Kidney (tissue), 14 donors: Measurements from ENCODE around the gene KIAA0232. TPM values are rescaled to one million over a fixed set of nuclear protein-coding genes. Genes with fewer than 3 reads are reported as not detected.

Experiments used
- DNase-seq, 5 donors: peaks; one replicate each; pipeline ENCODE4 v3.0.0-alpha.2; 2013 to 2020
- FAIRE-seq: peaks from 2 replicates; lab custom pipeline; 2012; peaks lifted over from hg19 to GRCh38; lab: Jason Lieb, UNC
- H3K27ac ChIP-seq, 2 donors: one replicate each; pipeline ENCODE4 v1.7.0; 2013; ENCODE audit warnings: low read depth in 2 of 2, low read length in 2 of 2, inconsistent platforms in 1 of 2
- H3K27me3 ChIP-seq: one replicate; pipeline ENCODE4 v1.7.1; 2013; ENCODE audit warnings: low read length, inconsistent platforms; ENCODE audit not compliant: control insufficient read depth, insufficient read depth
- H3K36me3 ChIP-seq, 3 donors: one replicate each; pipeline versions ENCODE4 v1.7.0 to v1.7.1; 2013; ENCODE audit warnings: low read length in 3 of 3, control low read depth in 1 of 3, inconsistent platforms in 1 of 3; ENCODE audit not compliant: insufficient read depth in 3 of 3, control insufficient read depth in 2 of 3
- H3K4me1 ChIP-seq, 3 donors: one replicate each; pipeline versions ENCODE4 v1.7.0 to v1.7.1; 2013; ENCODE audit warnings: low read length in 3 of 3, inconsistent platforms in 1 of 3, low read depth in 1 of 3; ENCODE audit not compliant: control insufficient read depth in 2 of 3, insufficient read depth in 2 of 3
- H3K4me3 ChIP-seq, 3 donors: one replicate each; pipeline versions ENCODE4 v1.7.0 to v1.8.1; 2013; ENCODE audit warnings: low read length in 3 of 3, control low read depth in 1 of 3, inconsistent platforms in 1 of 3
- H3K9ac ChIP-seq, 3 donors: one replicate each; pipeline versions ENCODE4 v1.7.0 to v1.7.1; 2013; ENCODE audit warnings: low read length in 3 of 3, control low read depth in 1 of 3, inconsistent platforms in 1 of 3
- H3K9me3 ChIP-seq, 3 donors: one replicate each; pipeline versions ENCODE4 v1.7.0 to v1.7.1; 2013; ENCODE audit warnings: low read length in 3 of 3, control low read depth in 1 of 3, inconsistent platforms in 1 of 3; ENCODE audit not compliant: control insufficient read depth in 2 of 3, insufficient read depth in 1 of 3
- CTCF ChIP-seq: IDR thresholded peaks from 3 replicates; pipeline ENCODE4 v1.5.1; 2012; ENCODE audit warnings: mild to moderate bottlenecking, moderate library complexity, borderline replicate concordance; ENCODE audit not compliant: insufficient read depth; ENCODE audit errors: extremely low read depth
- intact Hi-C: fragments of 100-400 bp; cut with DNase I; formaldehyde crosslinking; loops from one replicate; pipeline ENCODE4 v1.11.1; 2022
- polyA plus RNA-seq: library from polyadenylated mRNA; stranded (reverse); fragments of 350-450 nt; fragmentation: Illumina TruSeq; extraction: RNeasy Lipid Tissue Mini Kit (QIAGEN cat#74804); gene quantifications from one replicate; pipeline ENCODE4 v1.2.3, GENCODE V29; 2014; ENCODE audit warnings: low read depth, low replicate concordance; ENCODE audit not compliant: insufficient read depth
- total RNA-seq: library from RNA; stranded (reverse); fragmentation: NEBNext Ultra II Directional; extraction: Animal tissue kit (Norgen Biotek cat#: 25700); gene quantifications from one replicate; pipeline ENCODE4 v1.2.1, GENCODE V29; 2021
- donor health status: control.
- donor health status: control.
- donor health status: control.
- donor health status: control.
- donor health status: control.
- donor health status: DM: yes; HTN: yes; CAD: no.
- donor health status: Normal renal cell carcinoma (clear cell type).

The KIAA0232 gene
- total and polyA plus RNA-seq, 2 donors from 2014 or later = 14.0 to 39.9 TPM

DNA sequence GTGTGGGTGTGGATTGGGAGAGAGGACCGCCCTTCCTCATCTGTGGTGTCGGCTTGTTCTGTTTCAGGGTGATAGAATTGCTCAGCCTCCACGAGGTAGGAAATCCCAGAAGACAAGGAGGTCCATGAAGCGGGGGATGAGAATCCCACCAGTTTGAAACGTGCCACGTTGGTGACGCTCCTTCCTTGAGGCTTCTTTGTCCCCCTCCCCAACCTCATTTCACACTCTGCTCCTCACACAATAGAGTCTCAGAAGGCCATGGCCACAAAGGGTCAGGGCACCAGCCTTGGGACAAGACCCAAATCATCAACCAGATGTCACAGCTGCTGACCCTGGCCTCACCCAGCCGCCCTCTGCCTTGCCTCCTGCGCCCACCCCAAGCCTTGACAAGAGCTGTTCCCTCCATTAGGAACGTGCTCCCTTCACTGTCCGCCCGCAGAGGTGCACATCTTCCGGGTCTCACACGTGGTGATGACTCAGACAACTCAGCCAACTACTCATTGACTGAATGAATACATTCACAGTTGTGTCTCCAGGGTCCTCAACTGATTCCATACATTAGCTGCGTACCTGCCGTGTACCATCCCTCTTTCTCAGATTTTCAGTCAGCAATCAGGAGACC is 48.3 kb upstream of the KIAA0232 start:
- H3K9me3 ChIP-seq = no peaks in the 10 kb centered on the region
- DNase-seq = peak in 1 of 5 donors; percentile 25
- intact Hi-C loops = no loop called here
- H3K36me3 ChIP-seq = no peaks in the 10 kb centered on the region
- no peak overlapping the region for H3K9ac ChIP-seq
- no peaks in the 10 kb centered on the region for H3K27me3 ChIP-seq
- H3K27ac ChIP-seq = no peak overlapping the region
- no peak for TF ChIP-seq CTCF
- H3K4me1 ChIP-seq = no peaks in the 10 kb centered on the region
- FAIRE-seq = no peak
- H3K4me3 ChIP-seq = no peak overlapping the region

GRCh38 chr4:6739920-6740319 is 42.6 kb upstream of the KIAA0232 start:
- no peaks in the 10 kb centered on the region for H3K36me3 ChIP-seq
- H3K4me1 ChIP-seq = no peaks in the 10 kb centered on the region
- H3K9ac ChIP-seq = no peak overlapping the region
- intact Hi-C loops = no loop called here
- no peak overlapping the region for H3K27ac ChIP-seq
- H3K4me3 ChIP-seq = no peak overlapping the region
- DNase-seq = no peak
- H3K9me3 ChIP-seq = no peaks in the 10 kb centered on the region
- no peak for FAIRE-seq
- no peak for TF ChIP-seq CTCF
- H3K27me3 ChIP-seq = no peaks in the 10 kb centered on the region

DNA sequence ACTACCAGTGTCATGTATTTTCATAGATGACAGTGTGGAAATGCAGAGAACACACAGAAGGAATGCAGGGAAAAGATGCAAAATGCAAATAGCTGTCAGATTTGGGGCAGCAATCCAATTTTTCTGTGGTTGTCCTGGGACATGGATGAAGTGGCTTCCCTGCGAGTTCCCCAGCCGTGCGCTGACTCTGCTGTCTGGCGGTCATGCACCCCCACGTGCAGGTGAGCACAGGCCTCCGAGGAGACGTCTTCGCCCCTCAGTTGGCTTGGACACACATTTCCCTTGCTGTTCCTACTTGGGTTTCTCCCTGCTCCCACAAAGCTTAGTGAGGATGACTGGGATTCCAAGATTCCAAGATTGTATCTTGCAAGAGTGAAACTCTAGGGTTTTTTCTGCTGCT is 42.2 kb upstream of the KIAA0232 start:
- no peak for FAIRE-seq
- no peak for DNase-seq

More for the DNA sequence above, 42.2 kb upstream of the KIAA0232 start:
- no peak overlapping the region for H3K4me3 ChIP-seq
- intact Hi-C loops = no loop called here
- H3K4me1 ChIP-seq = no peaks in the 10 kb centered on the region
- no peaks in the 10 kb centered on the region for H3K9me3 ChIP-seq
- TF ChIP-seq CTCF = no peak
- H3K27ac ChIP-seq = no peak overlapping the region
- no peak overlapping the region for H3K9ac ChIP-seq
- H3K36me3 ChIP-seq = no peaks in the 10 kb centered on the region
- H3K27me3 ChIP-seq = no peaks in the 10 kb centered on the region
